Epithelial cell of esophagus (primary cell): Measurements from ENCODE around the gene ABCA6.

Experiments used
- DNase-seq: peaks from one replicate; pipeline ENCODE4 v3.0.0; 2010; ENCODE audit warnings: low read depth
- H3K4me3 ChIP-seq: 2 replicates; pipeline ENCODE4 v1.5.1; 2011; ENCODE audit warnings: mild to moderate bottlenecking, low read length, control low read depth
- CTCF ChIP-seq: IDR thresholded peaks from 2 replicates; pipeline ENCODE4 v1.5.1; 2011; ENCODE audit warnings: low read depth, mild to moderate bottlenecking, low read length, control low read depth, inconsistent platforms; ENCODE audit not compliant: insufficient read depth; ENCODE audit errors: missing control alignments

The ABCA6 gene

GRCh38 chr17:69143151-69143550 is 1.5 kb upstream of the ABCA6 start:
- no peak overlapping the region for H3K4me3 ChIP-seq
- no peak for DNase-seq
- TF ChIP-seq CTCF: no peak

- no peak overlapping the region for H3K4me3 ChIP-seq
- no peak for TF ChIP-seq CTCF
- DNase-seq: peak; percentile 18
Observed at GRCh38 chr17:69142175-69142802, 594 bp upstream of the ABCA6 start.

GRCh38 chr17:69134112-69134511 is 7.6 kb downstream of the ABCA6 start:
- no peak overlapping the region for H3K4me3 ChIP-seq
- TF ChIP-seq CTCF: no peak
- no peak for DNase-seq

- H3K4me3 ChIP-seq: no peak overlapping the region
- no peak for DNase-seq
- no peak for TF ChIP-seq CTCF
Observed at GRCh38 chr17:69130627-69131296, 10.9 kb downstream of the ABCA6 start.

GRCh38 chr17:69123626-69124025 is 18.1 kb downstream of the ABCA6 start:
- no peak for DNase-seq
- H3K4me3 ChIP-seq: no peak overlapping the region
- no peak for TF ChIP-seq CTCF

GRCh38 chr17:69122065-69122464 is 19.6 kb downstream of the ABCA6 start:
- TF ChIP-seq CTCF: no peak
- no peak overlapping the region for H3K4me3 ChIP-seq
- DNase-seq: no peak
